Measurements from ENCODE around the gene KIF25. TPM values are rescaled to one million over a fixed set of nuclear protein-coding genes. Genes with fewer than 3 reads are reported as not detected.

Gene KIF25
- total RNA-seq, 1 experiment from 2014 or later, result 0.28 TPM

- no peak for TF ChIP-seq E2F1 (CRISPR knock-in tag; IDR thresholded peaks at IDR 0.05)
- TF ChIP-seq ZNF281 (CRISPR knock-in tag; IDR thresholded peaks at IDR 0.05), result no peak
- TF ChIP-seq ZMAT4 (CRISPR knock-in tag; IDR thresholded peaks at IDR 0.05), result no peak
- no peak for TF ChIP-seq ERG (CRISPR knock-in tag; IDR thresholded peaks at IDR 0.05)
Measured at GRCh38 chr6:168043193-168043847, 45.8 kb downstream of the KIF25 start (continued).

- H3K27ac Mint-ChIP-seq, result no peak overlapping the region
- H3K36me3 Mint-ChIP-seq, result peaks cover 26% of the 10 kb centered on the region
- ATAC-seq (no peak), DNase-seq (ENCODE audit: low spot score) (no peak)
- no peak overlapping the region for H3K4me3 Mint-ChIP-seq
- POLR2A ChIA-PET, result no interaction called here
- peaks cover 16% of the 10 kb centered on the region; the same call in 1 of the 2 replicates for H3K27me3 Mint-ChIP-seq (ENCODE audit: low read depth)
- peaks cover 21% of the 10 kb centered on the region for H3K9me3 Mint-ChIP-seq
- CTCF ChIA-PET, result no interaction called here
- no peaks in the 10 kb centered on the region for H3K4me1 Mint-ChIP-seq
- TF ChIP-seq ZSCAN18 (CRISPR knock-in tag; IDR thresholded peaks at IDR 0.05), result no peak
- TF ChIP-seq KAT7 (CRISPR knock-in tag; IDR thresholded peaks at IDR 0.05; ENCODE audit: borderline replicate concordance), result no peak
- no peak for TF ChIP-seq MYBL2 (CRISPR knock-in tag; IDR thresholded peaks at IDR 0.05)
- no peak for TF ChIP-seq STAT6 (CRISPR knock-in tag; conservative IDR thresholded peaks at IDR 0.05; ENCODE audit: low read depth)
- no peak for TF ChIP-seq PRRX2 (CRISPR knock-in tag; IDR thresholded peaks at IDR 0.05)
- TF ChIP-seq NFATC4 (CRISPR knock-in tag; IDR thresholded peaks at IDR 0.05), result no peak
- TF ChIP-seq NR3C1 (CRISPR knock-in tag; conservative IDR thresholded peaks at IDR 0.05; ENCODE audit: low read depth), result no peak
- TF ChIP-seq NFYB (CRISPR knock-in tag; conservative IDR thresholded peaks at IDR 0.05; ENCODE audit: low read depth), result no peak
- TF ChIP-seq TEAD4 (CRISPR knock-in tag; IDR thresholded peaks at IDR 0.05), result no peak
- no peak for TF ChIP-seq JUN (CRISPR knock-in tag; IDR thresholded peaks at IDR 0.05)
- no peak for TF ChIP-seq OVOL2 (CRISPR knock-in tag; IDR thresholded peaks at IDR 0.05; ENCODE audit: borderline replicate concordance)
- TF ChIP-seq ZNF396 (CRISPR knock-in tag; IDR thresholded peaks at IDR 0.05; ENCODE audit: borderline replicate concordance), result no peak
- no peak for TF ChIP-seq ZNF512 (CRISPR knock-in tag; IDR thresholded peaks at IDR 0.05; ENCODE audit: borderline replicate concordance)
- no peak for TF ChIP-seq AFF4 (CRISPR knock-in tag; IDR thresholded peaks at IDR 0.05; ENCODE audit: borderline replicate concordance)
- TF ChIP-seq IRF1 (CRISPR knock-in tag; IDR thresholded peaks at IDR 0.05), result no peak
Measured at GRCh38 chr6:168043848-168044415, 46.5 kb downstream of the KIF25 start.

All from WTC11 (cell line).